Osteocyte (in vitro differentiated cells): ENCODE measurements around the gene LRRFIP1. TPM values are rescaled to one million over a fixed set of nuclear protein-coding genes. Genes with fewer than 3 reads are reported as not detected.
"Not testable (repeated sequence)": the region's sequence is repeated elsewhere in the genome, so short reads cannot be mapped to it uniquely, and the experiment has no call there.

Experiments
- DNase-seq: peaks from one replicate; pipeline ENCODE4 v3.0.0; 2021; ENCODE audit warnings: mixed read lengths; ENCODE audit not compliant: unreplicated experiment; ENCODE audit errors: extremely low spot score
- H3K27ac Mint-ChIP-seq: one replicate; pipeline ENCODE4 v1.8.0; 2021; ENCODE audit warnings: mild to moderate bottlenecking, mixed read lengths; ENCODE audit not compliant: unreplicated experiment
- H3K27me3 Mint-ChIP-seq: one replicate; pipeline ENCODE4 v1.8.0; 2021; ENCODE audit warnings: mixed read lengths; ENCODE audit not compliant: unreplicated experiment
- H3K36me3 Mint-ChIP-seq: one replicate; pipeline ENCODE4 v1.8.0; 2021; ENCODE audit warnings: mixed read lengths; ENCODE audit not compliant: unreplicated experiment
- H3K4me1 Mint-ChIP-seq: one replicate; pipeline ENCODE4 v1.8.0; 2021; ENCODE audit warnings: mixed read lengths; ENCODE audit not compliant: unreplicated experiment
- H3K4me3 Mint-ChIP-seq: one replicate; pipeline ENCODE4 v1.8.0; 2021; ENCODE audit warnings: mild to moderate bottlenecking, moderate library complexity, mixed read lengths; ENCODE audit not compliant: unreplicated experiment
- H3K9me3 Mint-ChIP-seq: one replicate; pipeline ENCODE4 v1.8.0; 2021; ENCODE audit warnings: mixed read lengths; ENCODE audit not compliant: unreplicated experiment
- total RNA-seq: library from RNA; stranded (reverse); gene quantifications from 2 replicates; pipeline ENCODE4 v1.2.1, GENCODE V29; 2021
- TF ChIP-seq, protein P1 (sequence below): fragments of 200-600 bp; sonication (generic); IDR thresholded peaks from 2 replicates; pipeline ENCODE4 v1.5.0; 2021; ENCODE audit warnings: antibody characterized with exemption, mild to moderate bottlenecking, moderate library complexity

Gene LRRFIP1
- total RNA-seq, 1 donor from 2014 or later = 79.9 TPM

DNA sequence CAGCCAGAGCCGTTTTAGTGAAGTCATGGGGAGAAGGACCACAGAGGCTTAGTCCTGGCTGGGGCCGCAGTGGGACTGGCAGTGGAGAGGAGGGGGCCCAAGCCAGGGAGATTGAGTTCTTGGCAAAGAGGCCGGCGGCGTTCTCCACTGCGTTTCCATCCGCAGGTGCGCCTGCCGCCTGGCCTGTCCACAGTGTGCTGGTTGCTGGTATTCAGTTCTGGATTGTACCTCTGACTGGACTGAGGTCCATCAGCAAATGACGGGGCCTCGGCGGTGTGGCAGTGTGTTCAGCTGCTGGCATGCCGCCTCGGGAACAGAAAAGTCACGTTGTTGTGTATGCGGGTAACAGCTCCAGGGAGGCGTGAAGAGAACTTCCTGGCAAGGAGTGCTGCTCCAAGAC is 36.8 kb downstream of the LRRFIP1 start:
- Mint-ChIP-seq H3K4me1 (peaks cover 22% of the 10 kb centered on the region), H3K9me3 (no peaks in the 10 kb centered on the region), H3K4me3 (no peak overlapping the region), H3K36me3 (peaks cover 5% of the 10 kb centered on the region), H3K27ac (no peak overlapping the region), H3K27me3 (no peaks in the 10 kb centered on the region)
- DNase-seq = no peak
- TF ChIP-seq, protein P1, sequence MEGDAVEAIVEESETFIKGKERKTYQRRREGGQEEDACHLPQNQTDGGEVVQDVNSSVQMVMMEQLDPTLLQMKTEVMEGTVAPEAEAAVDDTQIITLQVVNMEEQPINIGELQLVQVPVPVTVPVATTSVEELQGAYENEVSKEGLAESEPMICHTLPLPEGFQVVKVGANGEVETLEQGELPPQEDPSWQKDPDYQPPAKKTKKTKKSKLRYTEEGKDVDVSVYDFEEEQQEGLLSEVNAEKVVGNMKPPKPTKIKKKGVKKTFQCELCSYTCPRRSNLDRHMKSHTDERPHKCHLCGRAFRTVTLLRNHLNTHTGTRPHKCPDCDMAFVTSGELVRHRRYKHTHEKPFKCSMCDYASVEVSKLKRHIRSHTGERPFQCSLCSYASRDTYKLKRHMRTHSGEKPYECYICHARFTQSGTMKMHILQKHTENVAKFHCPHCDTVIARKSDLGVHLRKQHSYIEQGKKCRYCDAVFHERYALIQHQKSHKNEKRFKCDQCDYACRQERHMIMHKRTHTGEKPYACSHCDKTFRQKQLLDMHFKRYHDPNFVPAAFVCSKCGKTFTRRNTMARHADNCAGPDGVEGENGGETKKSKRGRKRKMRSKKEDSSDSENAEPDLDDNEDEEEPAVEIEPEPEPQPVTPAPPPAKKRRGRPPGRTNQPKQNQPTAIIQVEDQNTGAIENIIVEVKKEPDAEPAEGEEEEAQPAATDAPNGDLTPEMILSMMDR = no peak

DNA sequence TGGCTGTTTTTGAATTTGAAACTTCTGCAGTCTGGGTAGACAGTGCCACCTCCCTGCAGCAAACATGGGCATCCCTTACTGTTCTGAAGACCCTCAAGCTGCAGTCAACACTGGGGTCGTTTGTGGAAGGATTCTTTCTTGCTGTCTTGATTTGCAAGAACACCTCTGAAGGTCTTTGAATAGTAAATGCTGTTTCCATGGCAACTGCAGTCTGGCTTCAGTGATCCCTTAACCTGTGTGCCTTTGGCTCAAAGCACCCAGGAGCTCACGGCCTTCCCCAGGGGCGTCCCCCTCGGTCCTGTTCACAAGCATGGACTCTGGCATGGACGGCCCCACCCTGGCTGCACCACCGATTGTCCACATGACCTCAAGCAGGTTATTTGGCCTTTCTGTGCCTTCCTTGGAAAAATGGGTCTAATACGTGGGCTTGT is 38.3 kb downstream of the LRRFIP1 start:
- peaks cover 37% of the 10 kb centered on the region for H3K4me1 Mint-ChIP-seq
- no peak for DNase-seq
- no peak overlapping the region for H3K4me3 Mint-ChIP-seq
- TF ChIP-seq, protein P1 = peak; percentile 35
- peaks cover 5% of the 10 kb centered on the region for H3K36me3 Mint-ChIP-seq
- no peaks in the 10 kb centered on the region for H3K9me3 Mint-ChIP-seq
- no peaks in the 10 kb centered on the region for H3K27me3 Mint-ChIP-seq
- H3K27ac Mint-ChIP-seq = no peak overlapping the region

DNA sequence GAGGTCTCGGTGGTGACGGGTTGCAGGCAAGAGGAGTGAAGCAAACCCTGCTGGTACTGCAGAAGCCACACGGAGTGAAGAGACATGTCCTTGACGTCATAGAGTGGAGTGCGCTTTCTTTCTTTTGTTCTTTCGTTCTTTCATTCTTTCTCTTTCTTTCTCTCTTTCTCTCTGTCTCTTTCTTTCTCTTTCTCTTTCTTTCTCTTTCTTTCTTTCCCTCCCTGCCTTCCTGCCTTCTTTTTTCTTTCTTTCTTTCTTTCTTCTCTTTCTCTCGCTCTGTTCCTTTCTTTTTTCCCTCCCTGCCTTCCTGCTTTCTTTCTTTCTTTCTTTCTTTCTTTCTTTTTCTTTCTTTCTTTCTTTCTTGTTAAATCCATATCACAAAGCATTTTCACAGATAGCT is 39.2 kb downstream of the LRRFIP1 start:
- no peak overlapping the region for H3K27ac Mint-ChIP-seq
- H3K9me3 Mint-ChIP-seq = no peaks in the 10 kb centered on the region
- no peak overlapping the region for H3K4me3 Mint-ChIP-seq
- TF ChIP-seq, protein P1 = no peak
- no peaks in the 10 kb centered on the region for H3K27me3 Mint-ChIP-seq
- DNase-seq = no peak
- peaks cover 41% of the 10 kb centered on the region for H3K4me1 Mint-ChIP-seq
- peaks cover 5% of the 10 kb centered on the region for H3K36me3 Mint-ChIP-seq

DNA sequence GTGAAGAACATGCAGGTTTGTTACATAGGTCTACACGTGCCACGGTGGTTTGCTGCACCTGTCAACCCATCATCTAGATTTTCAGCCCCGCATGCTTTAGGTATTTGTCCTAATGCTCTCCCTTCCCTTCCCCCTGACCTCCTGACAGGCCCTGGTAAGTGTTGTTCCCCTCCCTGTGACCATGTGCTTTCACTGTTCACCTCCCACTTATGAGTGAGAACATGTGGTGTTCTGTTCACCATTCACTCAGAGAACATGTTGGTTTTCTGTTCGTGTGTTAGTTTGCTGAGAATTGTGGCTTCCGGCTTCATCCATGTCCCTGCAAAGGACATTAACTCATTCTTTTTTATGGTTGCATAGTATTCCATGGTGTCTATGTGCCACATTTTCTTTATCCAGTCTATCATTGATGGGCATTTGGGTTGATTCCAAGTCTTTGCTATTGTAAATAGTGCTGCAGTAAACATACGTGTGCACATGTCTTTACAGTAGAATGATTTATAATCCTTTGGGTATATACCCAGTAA is 39.7 kb downstream of the LRRFIP1 start:
- H3K4me3 Mint-ChIP-seq, H3K36me3 Mint-ChIP-seq, DNase-seq, H3K27ac Mint-ChIP-seq, H3K9me3 Mint-ChIP-seq, H3K27me3 Mint-ChIP-seq: not testable (repeated sequence)
- H3K4me1 Mint-ChIP-seq = peaks cover 41% of the 10 kb centered on the region

DNA sequence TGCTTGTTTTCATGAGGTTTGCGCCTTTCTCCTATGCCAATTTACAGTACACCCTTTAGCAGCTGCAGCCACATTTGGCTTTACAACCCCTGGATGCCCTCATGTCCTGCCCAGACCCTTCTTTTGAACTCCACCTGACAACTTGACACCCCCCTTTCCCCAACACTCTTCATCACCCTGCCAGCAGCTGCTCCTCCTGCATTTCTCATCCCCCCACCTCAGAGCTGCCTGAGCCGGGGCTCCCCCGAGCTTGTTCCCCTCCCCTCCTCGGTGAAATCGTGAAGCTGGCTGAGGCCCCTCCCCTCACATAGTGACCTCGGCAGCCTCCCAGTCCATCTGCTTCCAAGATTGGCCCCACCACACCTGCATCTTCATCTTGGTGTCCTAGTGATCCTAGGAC is 40.5 kb downstream of the LRRFIP1 start:
- TF ChIP-seq, protein P1 = no peak
- Mint-ChIP-seq H3K27ac (no peak overlapping the region), H3K4me1 (peaks cover 36% of the 10 kb centered on the region)

DNA sequence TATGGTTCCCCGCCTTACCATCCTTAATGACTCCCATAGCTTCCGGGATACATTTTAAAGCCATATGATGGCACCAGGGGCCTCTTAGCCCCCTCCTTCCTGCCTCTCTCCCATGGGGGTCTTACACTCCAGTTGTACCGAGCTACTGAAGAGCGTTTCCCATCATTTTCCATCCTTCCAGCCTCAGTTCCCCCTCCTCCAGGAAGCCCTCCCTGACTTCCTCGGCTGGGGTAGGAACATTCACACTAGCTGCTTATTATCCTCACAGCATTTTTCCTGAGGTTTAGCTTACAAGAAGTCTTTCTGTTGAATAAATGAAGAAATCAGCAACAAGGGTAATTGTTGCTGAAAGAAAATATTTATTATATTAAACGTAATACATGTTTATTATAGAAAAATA is 41.1 kb downstream of the LRRFIP1 start:
- Mint-ChIP-seq H3K36me3 (peaks cover 7% of the 10 kb centered on the region), H3K4me3 (no peak overlapping the region), H3K4me1 (peaks cover 33% of the 10 kb centered on the region), H3K27me3 (no peaks in the 10 kb centered on the region), H3K9me3 (no peaks in the 10 kb centered on the region), H3K27ac (no peak overlapping the region)
- no peak for DNase-seq
- TF ChIP-seq, protein P1 = no peak

More for the DNA sequence above, 40.5 kb downstream of the LRRFIP1 start:
- Mint-ChIP-seq H3K27me3 (no peaks in the 10 kb centered on the region), H3K9me3 (no peaks in the 10 kb centered on the region), H3K36me3 (peaks cover 7% of the 10 kb centered on the region), H3K4me3 (no peak overlapping the region)
- DNase-seq = no peak
